Measurements from ENCODE around the gene BACH2. TPM values are rescaled to one million over a fixed set of nuclear protein-coding genes. Genes with fewer than 3 reads are reported as not detected.

BACH2 gene
- total and polyA plus RNA-seq, 2 of the 8 experiments (the other 6 are each of a cell fraction or from before 2014, with no cell fraction given) = 1.9 to 5.9 TPM

- Histone ChIP-seq H3K4me3 (ENCODE audit: extremely low read depth in 1 of 4, insufficient read depth in 2 of 4, low read depth in 3 of 4, low read length in 4 of 4) (no peak overlapping the region), H2AK5ac (ENCODE audit: low read depth, low read length) (no peak overlapping the region), H4K91ac (replicated peaks; ENCODE audit: insufficient read length, low read length) (no peak overlapping the region), H3K18ac (ENCODE audit: extremely low read depth, low read length) (no peak overlapping the region), H3K9me3 (ENCODE audit: insufficient read depth in 2 of 2, low read depth in 1 of 2, low read length in 1 of 2) (no peaks in the 10 kb centered on the region), H2BK15ac (ENCODE audit: low read length) (no peak overlapping the region), H3K27ac (ENCODE audit: low read depth, low read length) (no peak overlapping the region), H3K23ac (ENCODE audit: insufficient read length) (no peak overlapping the region), H3K23me2 (ENCODE audit: low read depth, low read length) (no peaks in the 10 kb centered on the region), H3K14ac (ENCODE audit: insufficient read length) (no peak overlapping the region), H3K9ac (replicated peaks in 1 of 4; ENCODE audit: extremely low read depth in 1 of 4, low read depth in 3 of 4, low read length in 3 of 4) (no peak overlapping the region), H2AFZ (ENCODE audit: low read length) (no peak overlapping the region), H2BK120ac (replicated peaks; ENCODE audit: low read depth, low read length) (no peak overlapping the region), H3K4me2 (ENCODE audit: insufficient read depth in 1 of 2, low read depth in 2 of 2, low read length in 2 of 2) (no peak overlapping the region), H3K4me1 (replicated peaks in 1 of 4; ENCODE audit: control insufficient read depth in 3 of 4, insufficient read depth in 4 of 4, low read length in 3 of 4) (no peaks in the 10 kb centered on the region), H4K8ac (ENCODE audit: extremely low read depth, insufficient read depth, low read length) (no peak overlapping the region), H3K4ac (replicated peaks; ENCODE audit: insufficient read length, low read depth, low read length) (no peak overlapping the region), H3K27me3 (replicated peaks in 1 of 4; ENCODE audit: control insufficient read depth in 3 of 4, extremely low read depth in 1 of 4, insufficient read depth in 3 of 4, low read length in 3 of 4) (no peaks in the 10 kb centered on the region), H2BK12ac (ENCODE audit: low read depth, low read length) (no peak overlapping the region), H3K36me3 (ENCODE audit: control insufficient read depth in 2 of 4, insufficient read depth in 4 of 4, low read length in 3 of 4) (no peaks in the 10 kb centered on the region), H4K20me1 (replicated peaks in 1 of 2; ENCODE audit: control insufficient read depth in 1 of 2, insufficient read depth in 2 of 2, low read length in 2 of 2) (no peaks in the 10 kb centered on the region), H3K56ac (replicated peaks; ENCODE audit: insufficient read length, low read depth, low read length) (no peak overlapping the region), H2BK20ac (ENCODE audit: low read length) (no peak overlapping the region), H4K5ac (ENCODE audit: insufficient read length, low read depth, low read length) (no peak overlapping the region), H3K79me2 (ENCODE audit: control insufficient read depth in 1 of 2, insufficient read depth in 2 of 2, low read length in 2 of 2) (no peaks in the 10 kb centered on the region), H2BK5ac (ENCODE audit: low read depth, low read length) (no peak overlapping the region), H3K79me1 (ENCODE audit: low read depth, low read length) (no peaks in the 10 kb centered on the region)
- DNase-seq (ENCODE audit: low read depth in 1 of 2, low spot score in 2 of 2) (no peak), FAIRE-seq (no peak)
- ChIA-PET CTCF (ENCODE audit: partially characterized antibody) (interaction anchor here (0.9 to 1.2 kb wide), 2 partner anchors 23 to 157 kb away, joined by 3 to 4 read pairs; no protein-coding TSS in a partner anchor), POLR2A (ENCODE audit: partially characterized antibody) (no interaction called here)
- 85% methylated on average over 1 of the region's 1 CpG; no CpG with 5 or more reads in 1 of the 2 experiments for whole genome bisulfite sequencing, 2 experiments (ENCODE audit: extremely low coverage in 1 of 2, insufficient coverage in 1 of 2, insufficient read length in 1 of 2, insufficient replicate concordance in 2 of 2, low coverage in 1 of 2, low lambda C conversion rate in 2 of 2, missing lambda C conversion rate in 1 of 2)
- no peak for TF ChIP-seq GABPA (IDR thresholded peaks at IDR 0.05; ENCODE audit: borderline replicate concordance, insufficient read depth, low read length)
- TF ChIP-seq MAFK (IDR thresholded peaks at IDR 0.05; ENCODE audit: low read depth, low read length) = no peak
- TF ChIP-seq POLR2AphosphoS5 (IDR thresholded peaks at IDR 0.05; ENCODE audit: low read depth, low read length) = no peak
- TF ChIP-seq NRF1 (IDR thresholded peaks at IDR 0.05; ENCODE audit: low read depth, low read length) = no peak
- no peak for TF ChIP-seq TBP (IDR thresholded peaks at IDR 0.05; ENCODE audit: low read depth, low read length)
- TF ChIP-seq KDM1A (IDR thresholded peaks at IDR 0.05; ENCODE audit: borderline replicate concordance, low read length) = no peak
- TF ChIP-seq EGR1 (IDR thresholded peaks at IDR 0.05; ENCODE audit: borderline replicate concordance, low read depth, low read length) = no peak
- no peak for TF ChIP-seq USF2 (IDR thresholded peaks at IDR 0.05; ENCODE audit: low read length)
- TF ChIP-seq CTBP2 (IDR thresholded peaks at IDR 0.05; ENCODE audit: borderline replicate concordance, insufficient read depth, insufficient read length, low read length) = no peak
- TF ChIP-seq KDM4A (IDR thresholded peaks at IDR 0.05; ENCODE audit: low read depth, low read length, severe bottlenecking) = no peak
- no peak for TF ChIP-seq YY1 (IDR thresholded peaks at IDR 0.05; ENCODE audit: low read depth, low read length)
- no peak for TF ChIP-seq GTF2F1 (IDR thresholded peaks at IDR 0.05; ENCODE audit: borderline replicate concordance, low read depth, low read length)
- TF ChIP-seq SP4 (IDR thresholded peaks at IDR 0.05; ENCODE audit: low read length) = no peak
- TF ChIP-seq ATF3 (IDR thresholded peaks at IDR 0.05; ENCODE audit: insufficient read depth, low read depth, low read length) = no peak
Measured at GRCh38 chr6:90319044-90319443, 22.4 kb upstream of the BACH2 start.
